Measurements from ENCODE around the gene CD300LF.

- TF ChIP-seq CTCF (IDR thresholded peaks at IDR 0.05; ENCODE audit: low read length) = no peak
- no peak for TF ChIP-seq EZH2 (IDR thresholded peaks at IDR 0.05; ENCODE audit: borderline replicate concordance, low read length)
Measured at GRCh38 chr17:74729368-74729767, 16.6 kb upstream of the CD300LF start.

Measured in OCI-LY1 (cell line).